Head of caudate nucleus (tissue), 42 donors: ENCODE measurements around the gene MSL1.

Experiments used
- DNase-seq, 42 donors: peaks; one replicate each; pipeline versions ENCODE4 v3.0.0 to v3.0.0-alpha.2; 2020 to 2021; ENCODE audit warnings: mixed read lengths in 7 of 42
- intact Hi-C: fragments of 100-400 bp; cut with DNase I; formaldehyde crosslinking; loops from one replicate; pipeline ENCODE4 v1.15.0; 2022

Gene MSL1

DNA sequence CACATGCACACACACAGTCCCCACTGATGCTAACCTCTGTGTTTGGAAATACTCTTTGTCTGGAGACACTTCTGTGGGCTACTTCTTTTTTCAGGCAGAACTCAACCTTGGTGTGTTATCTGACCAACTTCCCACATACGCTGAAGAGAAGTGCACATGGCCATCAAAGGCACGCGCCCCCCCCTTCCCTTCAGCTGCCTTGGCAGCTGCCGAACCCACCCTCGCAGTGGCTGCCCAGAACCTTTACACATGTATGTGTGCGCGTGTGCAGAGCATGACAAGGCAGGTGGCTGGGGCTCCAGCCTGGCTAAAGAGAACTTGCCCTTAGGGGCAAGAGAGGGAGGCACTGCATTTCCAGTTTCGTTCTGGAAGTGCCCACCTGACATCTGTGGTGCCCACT lies 59.4 kb downstream of the MSL1 start:
- intact Hi-C loops: no loop called here
- DNase-seq: no peak

DNA sequence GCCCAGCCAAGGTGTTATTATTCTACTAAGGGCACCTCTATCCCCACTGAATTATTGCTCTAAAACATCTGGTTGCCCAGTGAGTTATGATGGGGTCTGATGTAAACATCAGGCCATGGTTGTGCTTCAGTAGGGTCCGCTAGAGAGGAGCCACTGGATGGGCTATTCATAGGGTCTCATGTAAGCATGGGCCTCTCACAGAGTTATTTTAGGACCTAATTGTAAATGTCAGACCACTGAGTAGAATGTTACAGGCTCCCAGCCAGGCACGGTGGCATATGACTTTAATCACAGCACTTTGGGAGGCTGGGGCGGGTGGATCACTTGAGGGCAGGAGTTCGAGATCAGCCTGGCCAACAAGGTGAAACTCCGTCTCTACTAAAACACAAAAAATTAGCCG lies 60.8 kb downstream of the MSL1 start:
- DNase-seq: no peak
- intact Hi-C loops: no loop called here
